GM18861 (cell line): ENCODE measurements around the gene NT5E.
"Not testable (repeated sequence)": the region's sequence is repeated elsewhere in the genome, so short reads cannot be mapped to it uniquely, and the experiment has no call there.

ENCODE experiments used
- ATAC-seq: cut with Tn5 transposase; IDR thresholded peaks from one replicate; pipeline ENCODE4 v1.9.1; 2021; ENCODE audit not compliant: unreplicated experiment

Gene NT5E

GRCh38 chr6:85484948-85485347 is 35.1 kb downstream of the NT5E start:
- ATAC-seq, result no peak

- no peak for ATAC-seq
Measured at GRCh38 chr6:85490516-85491248, 40.8 kb downstream of the NT5E start.

GRCh38 chr6:85493389-85493788 is 43.5 kb downstream of the NT5E start:
- ATAC-seq, result no peak

GRCh38 chr6:85494547-85495536 is 45.0 kb downstream of the NT5E start:
- no peak for ATAC-seq

- ATAC-seq, result no peak
Measured at GRCh38 chr6:85496009-85496579, 46.2 kb downstream of the NT5E start.

GRCh38 chr6:85496856-85497255 is 47.0 kb downstream of the NT5E start:
- no peak for ATAC-seq

GRCh38 chr6:85498596-85499258 is 48.8 kb downstream of the NT5E start:
- no peak for ATAC-seq

GRCh38 chr6:85506441-85507093 is 56.7 kb downstream of the NT5E start:
- ATAC-seq, result no peak

- ATAC-seq, result no peak
Measured at GRCh38 chr6:85516168-85516567, 66.3 kb downstream of the NT5E start.

- ATAC-seq, result not testable (repeated sequence)
Measured at GRCh38 chr6:85524281-85524680, 74.4 kb downstream of the NT5E start.

GRCh38 chr6:85537055-85537494 is 87.2 kb downstream of the NT5E start:
- no peak for ATAC-seq

GRCh38 chr6:85544776-85545175 is 94.9 kb downstream of the NT5E start:
- ATAC-seq, result no peak
